HepG2 (cell line): Measurements from ENCODE around the gene NPBWR2. TPM values are rescaled to one million over a fixed set of nuclear protein-coding genes. Genes with fewer than 3 reads are reported as not detected.

Source experiments
- ATF5 ChIP-seq: sonication (generic); formaldehyde crosslinking; IDR thresholded peaks from 2 replicates; pipeline ENCODE4 v1.4.0; 2020; ENCODE audit warnings: mild to moderate bottlenecking, low read depth, missing genetic modification reagents
- CAMTA2 ChIP-seq: sonication (generic); formaldehyde crosslinking; IDR thresholded peaks from 2 replicates; pipeline ENCODE4 v1.4.0; 2020; ENCODE audit warnings: mild to moderate bottlenecking, missing genetic modification reagents, borderline replicate concordance
- GABPA ChIP-seq, 2 experiments: IDR thresholded peaks; 2 replicates each; pipeline ENCODE4 v1.6.1; 2011 to 2016; ENCODE audit warnings: low read depth in 2 of 2, low read length in 1 of 2, missing biosample characterization in 1 of 2, missing genetic modification characterization in 1 of 2
- GATAD2A ChIP-seq: IDR thresholded peaks from 2 replicates; pipeline ENCODE4 v1.6.1; 2016
- HMGA1 ChIP-seq: sonication (generic); formaldehyde crosslinking; conservative IDR thresholded peaks from 2 replicates; pipeline ENCODE4 v1.4.0; 2020; ENCODE audit warnings: missing genetic modification reagents
- HOXA7 ChIP-seq: sonication (generic); formaldehyde crosslinking; IDR thresholded peaks from 2 replicates; pipeline ENCODE4 v1.8.1; 2022; ENCODE audit warnings: mild to moderate bottlenecking, missing genetic modification reagents, moderate library complexity
- MLLT10 ChIP-seq: sonication (generic); formaldehyde crosslinking; IDR thresholded peaks from 2 replicates; pipeline ENCODE4 v1.4.0; 2020; ENCODE audit warnings: missing genetic modification reagents
- PHF8 ChIP-seq: sonication (generic); formaldehyde crosslinking; IDR thresholded peaks from 2 replicates; pipeline ENCODE4 v1.5.0; 2020; ENCODE audit warnings: missing genetic modification reagents
- PPARG ChIP-seq: conservative IDR thresholded peaks from 2 replicates; pipeline ENCODE4 v1.6.1; 2016; ENCODE audit warnings: missing biosample characterization, missing genetic modification reagents
- XRCC5 ChIP-seq: fragments of 200-400 bp; formaldehyde crosslinking; optimal IDR thresholded peaks from 2 replicates; pipeline ENCODE3; 2017; ENCODE audit warnings: mild to moderate bottlenecking, low read length
- ZNF558 ChIP-seq: sonication (generic); formaldehyde crosslinking; IDR thresholded peaks from 2 replicates; pipeline ENCODE4 v1.9.0; 2022; ENCODE audit warnings: mild to moderate bottlenecking, missing genetic modification reagents, borderline replicate concordance
- ZNF766 ChIP-seq: sonication (generic); formaldehyde crosslinking; IDR thresholded peaks from 2 replicates; pipeline ENCODE4 v1.5.0; 2020; ENCODE audit warnings: missing genetic modification reagents, borderline replicate concordance
- ZNF772 ChIP-seq: sonication (generic); formaldehyde crosslinking; IDR thresholded peaks from 2 replicates; pipeline ENCODE4 v1.5.0; 2020; ENCODE audit warnings: mild to moderate bottlenecking, missing genetic modification reagents
- polyA plus RNA-seq, 8 experiments: library from polyadenylated mRNA; depleted of rRNA in 3 of 8; stranded (reverse) in 7 of 8; unstranded in 1 of 8; fragments of >200 nt; fragmentation: Illumina TruSeq in 4 of 8; extraction: Trizol in 4 of 8; gene quantifications; 2 replicates each; pipeline versions ENCODE4 v1.2.1 to v1.2.3, GENCODE V29; 2011 to 2016; ENCODE audit warnings: low read depth in 4 of 8, missing spikeins in 1 of 8, mixed read lengths in 1 of 8; ENCODE audit not compliant: insufficient read depth in 1 of 8
- total RNA-seq, 5 experiments: library from RNA; depleted of rRNA; stranded (reverse); fragments of >200 nt; fragmentation: Illumina TruSeq; extraction: Trizol; gene quantifications; 2 replicates each; pipeline ENCODE4 v1.2.3, GENCODE V29; 2016; ENCODE audit warnings: low read depth in 1 of 5
- TF ChIP-seq, protein P1 (sequence below): sonication (generic); formaldehyde crosslinking; conservative IDR thresholded peaks from 2 replicates; pipeline ENCODE4 v1.4.0; 2020; ENCODE audit warnings: missing genetic modification reagents

The NPBWR2 gene
- total and polyA plus RNA-seq, 2 of the 13 experiments (the other 11 are each of a cell fraction or from before 2014, with no cell fraction given): not detected

GRCh38 chr20:64106981-64107735 lies at the start of gene NPBWR2 (continued):
- TF ChIP-seq HOXA7 (CRISPR knock-in tag) (0 out of 2 replicates have a peak, but pooled peaks have one; percentile 49), ZNF558 (CRISPR knock-in tag) (no peak), ZNF772 (CRISPR knock-in tag) (no peak), GATAD2A (CRISPR knock-in tag) (no peak), ZNF766 (CRISPR knock-in tag) (no peak), XRCC5 (peak; percentile 25), GABPA (IDR thresholded peaks at IDR 0.05; ENCODE audit: low read depth, low read length) (0 out of 2 replicates have a peak, but pooled peaks have one; percentile 10), GABPA (CRISPR knock-in tag; IDR thresholded peaks at IDR 0.05; ENCODE audit: low read depth) (no peak), PHF8 (CRISPR knock-in tag) (no peak), CAMTA2 (CRISPR knock-in tag) (no peak), HMGA1 (CRISPR knock-in tag) (no peak), PPARG (no peak), MLLT10 (no peak), ATF5 (no peak)
- TF ChIP-seq, protein P1, sequence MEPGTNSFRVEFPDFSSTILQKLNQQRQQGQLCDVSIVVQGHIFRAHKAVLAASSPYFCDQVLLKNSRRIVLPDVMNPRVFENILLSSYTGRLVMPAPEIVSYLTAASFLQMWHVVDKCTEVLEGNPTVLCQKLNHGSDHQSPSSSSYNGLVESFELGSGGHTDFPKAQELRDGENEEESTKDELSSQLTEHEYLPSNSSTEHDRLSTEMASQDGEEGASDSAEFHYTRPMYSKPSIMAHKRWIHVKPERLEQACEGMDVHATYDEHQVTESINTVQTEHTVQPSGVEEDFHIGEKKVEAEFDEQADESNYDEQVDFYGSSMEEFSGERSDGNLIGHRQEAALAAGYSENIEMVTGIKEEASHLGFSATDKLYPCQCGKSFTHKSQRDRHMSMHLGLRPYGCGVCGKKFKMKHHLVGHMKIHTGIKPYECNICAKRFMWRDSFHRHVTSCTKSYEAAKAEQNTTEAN (CRISPR knock-in tag): no peak
